H1 (cell line): ENCODE results near the gene PBX1. TPM values are rescaled to one million over a fixed set of nuclear protein-coding genes. Genes with fewer than 3 reads are reported as not detected.

Experiments
- BACH1 ChIP-seq: IDR thresholded peaks from 2 replicates; pipeline ENCODE4 v1.6.1; 2012; ENCODE audit warnings: low read length, improper control_type of control experiment
- PHF8 ChIP-seq: fragments of 200-600 bp; sonication (generic); conservative IDR thresholded peaks from 2 replicates; pipeline ENCODE4 v1.7.1; 2012; ENCODE audit warnings: low read depth, mild to moderate bottlenecking, inconsistent platforms, low read length, moderate library complexity
- POLR2A ChIP-seq, 2 experiments: IDR thresholded peaks; 1 replicate in 1 of 2; 2 replicates in 1 of 2; pipeline ENCODE4 v1.6.1; 2011; ENCODE audit warnings: low read depth in 2 of 2, low read length in 2 of 2, mild to moderate bottlenecking in 2 of 2; ENCODE audit errors: control extremely low read depth in 1 of 2
- SP2 ChIP-seq: IDR thresholded peaks from 2 replicates; pipeline ENCODE4 v1.6.1; 2012; ENCODE audit warnings: mild to moderate bottlenecking, low read length, inconsistent platforms
- TEAD4 ChIP-seq: IDR thresholded peaks from 2 replicates; pipeline ENCODE4 v1.6.1; 2012; ENCODE audit warnings: low read depth, low read length, inconsistent platforms, mixed read lengths
- polyA plus RNA-seq, 7 experiments: library from polyadenylated mRNA; depleted of rRNA in 3 of 7; stranded (reverse) in 5 of 7; unstranded in 2 of 7; fragments of >200 nt in 5 of 7; fragments of 200-250 nt in 2 of 7; gene quantifications; 1 replicate in 5 of 7; 2 replicates in 1 of 7; 4 replicates in 1 of 7; pipeline versions ENCODE4 v1.2.1 to v1.2.3, GENCODE V29; 2011 to 2013; ENCODE audit warnings: missing spikeins in 2 of 7, mixed read lengths in 2 of 7
- total RNA-seq: library from RNA; stranded (reverse); fragmentation: NEBNext Ultra II Directional; extraction: Animal tissue kit (Norgen Biotek cat#: 25700); gene quantifications from 2 replicates; pipeline ENCODE4 v1.2.1, GENCODE V29; 2021
- TF ChIP-seq, protein P1 (sequence below): fragments of 300-600 bp; sonication (generic); IDR thresholded peaks from 2 replicates; pipeline ENCODE4 v1.7.1; 2012; ENCODE audit warnings: low read length, moderate library complexity, mild to moderate bottlenecking, inconsistent platforms; ENCODE audit not compliant: insufficient replicate concordance
- TF ChIP-seq, protein P2 (sequence below): IDR thresholded peaks from 2 replicates; pipeline ENCODE4 v1.6.1; 2012; ENCODE audit warnings: inconsistent platforms

Gene PBX1
- total and polyA plus RNA-seq, 2 of the 8 experiments (the other 6 are each of a cell fraction or from before 2014, with no cell fraction given), result 87.4 to 124 TPM

DNA sequence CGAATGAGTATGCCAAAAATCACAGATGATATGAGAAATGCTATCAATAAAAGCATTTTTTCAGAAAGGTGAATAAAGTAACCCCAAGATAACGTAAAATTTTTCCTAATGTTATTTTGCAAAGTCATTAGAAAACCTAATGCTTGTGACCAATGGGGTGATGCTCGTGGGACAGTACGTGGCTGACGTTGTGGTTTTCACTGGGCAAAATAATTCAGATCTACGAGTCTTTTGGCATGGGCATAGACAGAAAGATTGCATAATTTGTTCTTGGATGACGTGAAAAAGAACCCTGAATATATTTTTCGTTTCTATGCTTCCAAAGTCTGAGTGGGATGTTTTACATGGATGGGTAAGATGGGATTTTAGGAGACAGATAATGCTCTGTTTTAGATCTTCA lies 71.0 kb downstream of the PBX1 start (continued):
- TF ChIP-seq, protein P1, sequence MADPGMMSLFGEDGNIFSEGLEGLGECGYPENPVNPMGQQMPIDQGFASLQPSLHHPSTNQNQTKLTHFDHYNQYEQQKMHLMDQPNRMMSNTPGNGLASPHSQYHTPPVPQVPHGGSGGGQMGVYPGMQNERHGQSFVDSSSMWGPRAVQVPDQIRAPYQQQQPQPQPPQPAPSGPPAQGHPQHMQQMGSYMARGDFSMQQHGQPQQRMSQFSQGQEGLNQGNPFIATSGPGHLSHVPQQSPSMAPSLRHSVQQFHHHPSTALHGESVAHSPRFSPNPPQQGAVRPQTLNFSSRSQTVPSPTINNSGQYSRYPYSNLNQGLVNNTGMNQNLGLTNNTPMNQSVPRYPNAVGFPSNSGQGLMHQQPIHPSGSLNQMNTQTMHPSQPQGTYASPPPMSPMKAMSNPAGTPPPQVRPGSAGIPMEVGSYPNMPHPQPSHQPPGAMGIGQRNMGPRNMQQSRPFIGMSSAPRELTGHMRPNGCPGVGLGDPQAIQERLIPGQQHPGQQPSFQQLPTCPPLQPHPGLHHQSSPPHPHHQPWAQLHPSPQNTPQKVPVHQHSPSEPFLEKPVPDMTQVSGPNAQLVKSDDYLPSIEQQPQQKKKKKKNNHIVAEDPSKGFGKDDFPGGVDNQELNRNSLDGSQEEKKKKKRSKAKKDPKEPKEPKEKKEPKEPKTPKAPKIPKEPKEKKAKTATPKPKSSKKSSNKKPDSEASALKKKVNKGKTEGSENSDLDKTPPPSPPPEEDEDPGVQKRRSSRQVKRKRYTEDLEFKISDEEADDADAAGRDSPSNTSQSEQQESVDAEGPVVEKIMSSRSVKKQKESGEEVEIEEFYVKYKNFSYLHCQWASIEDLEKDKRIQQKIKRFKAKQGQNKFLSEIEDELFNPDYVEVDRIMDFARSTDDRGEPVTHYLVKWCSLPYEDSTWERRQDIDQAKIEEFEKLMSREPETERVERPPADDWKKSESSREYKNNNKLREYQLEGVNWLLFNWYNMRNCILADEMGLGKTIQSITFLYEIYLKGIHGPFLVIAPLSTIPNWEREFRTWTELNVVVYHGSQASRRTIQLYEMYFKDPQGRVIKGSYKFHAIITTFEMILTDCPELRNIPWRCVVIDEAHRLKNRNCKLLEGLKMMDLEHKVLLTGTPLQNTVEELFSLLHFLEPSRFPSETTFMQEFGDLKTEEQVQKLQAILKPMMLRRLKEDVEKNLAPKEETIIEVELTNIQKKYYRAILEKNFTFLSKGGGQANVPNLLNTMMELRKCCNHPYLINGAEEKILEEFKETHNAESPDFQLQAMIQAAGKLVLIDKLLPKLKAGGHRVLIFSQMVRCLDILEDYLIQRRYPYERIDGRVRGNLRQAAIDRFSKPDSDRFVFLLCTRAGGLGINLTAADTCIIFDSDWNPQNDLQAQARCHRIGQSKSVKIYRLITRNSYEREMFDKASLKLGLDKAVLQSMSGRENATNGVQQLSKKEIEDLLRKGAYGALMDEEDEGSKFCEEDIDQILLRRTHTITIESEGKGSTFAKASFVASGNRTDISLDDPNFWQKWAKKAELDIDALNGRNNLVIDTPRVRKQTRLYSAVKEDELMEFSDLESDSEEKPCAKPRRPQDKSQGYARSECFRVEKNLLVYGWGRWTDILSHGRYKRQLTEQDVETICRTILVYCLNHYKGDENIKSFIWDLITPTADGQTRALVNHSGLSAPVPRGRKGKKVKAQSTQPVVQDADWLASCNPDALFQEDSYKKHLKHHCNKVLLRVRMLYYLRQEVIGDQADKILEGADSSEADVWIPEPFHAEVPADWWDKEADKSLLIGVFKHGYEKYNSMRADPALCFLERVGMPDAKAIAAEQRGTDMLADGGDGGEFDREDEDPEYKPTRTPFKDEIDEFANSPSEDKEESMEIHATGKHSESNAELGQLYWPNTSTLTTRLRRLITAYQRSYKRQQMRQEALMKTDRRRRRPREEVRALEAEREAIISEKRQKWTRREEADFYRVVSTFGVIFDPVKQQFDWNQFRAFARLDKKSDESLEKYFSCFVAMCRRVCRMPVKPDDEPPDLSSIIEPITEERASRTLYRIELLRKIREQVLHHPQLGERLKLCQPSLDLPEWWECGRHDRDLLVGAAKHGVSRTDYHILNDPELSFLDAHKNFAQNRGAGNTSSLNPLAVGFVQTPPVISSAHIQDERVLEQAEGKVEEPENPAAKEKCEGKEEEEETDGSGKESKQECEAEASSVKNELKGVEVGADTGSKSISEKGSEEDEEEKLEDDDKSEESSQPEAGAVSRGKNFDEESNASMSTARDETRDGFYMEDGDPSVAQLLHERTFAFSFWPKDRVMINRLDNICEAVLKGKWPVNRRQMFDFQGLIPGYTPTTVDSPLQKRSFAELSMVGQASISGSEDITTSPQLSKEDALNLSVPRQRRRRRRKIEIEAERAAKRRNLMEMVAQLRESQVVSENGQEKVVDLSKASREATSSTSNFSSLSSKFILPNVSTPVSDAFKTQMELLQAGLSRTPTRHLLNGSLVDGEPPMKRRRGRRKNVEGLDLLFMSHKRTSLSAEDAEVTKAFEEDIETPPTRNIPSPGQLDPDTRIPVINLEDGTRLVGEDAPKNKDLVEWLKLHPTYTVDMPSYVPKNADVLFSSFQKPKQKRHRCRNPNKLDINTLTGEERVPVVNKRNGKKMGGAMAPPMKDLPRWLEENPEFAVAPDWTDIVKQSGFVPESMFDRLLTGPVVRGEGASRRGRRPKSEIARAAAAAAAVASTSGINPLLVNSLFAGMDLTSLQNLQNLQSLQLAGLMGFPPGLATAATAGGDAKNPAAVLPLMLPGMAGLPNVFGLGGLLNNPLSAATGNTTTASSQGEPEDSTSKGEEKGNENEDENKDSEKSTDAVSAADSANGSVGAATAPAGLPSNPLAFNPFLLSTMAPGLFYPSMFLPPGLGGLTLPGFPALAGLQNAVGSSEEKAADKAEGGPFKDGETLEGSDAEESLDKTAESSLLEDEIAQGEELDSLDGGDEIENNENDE, result no peak
- no peak for TF ChIP-seq PHF8
- TF ChIP-seq TEAD4, result no peak
- TF ChIP-seq, protein P2, sequence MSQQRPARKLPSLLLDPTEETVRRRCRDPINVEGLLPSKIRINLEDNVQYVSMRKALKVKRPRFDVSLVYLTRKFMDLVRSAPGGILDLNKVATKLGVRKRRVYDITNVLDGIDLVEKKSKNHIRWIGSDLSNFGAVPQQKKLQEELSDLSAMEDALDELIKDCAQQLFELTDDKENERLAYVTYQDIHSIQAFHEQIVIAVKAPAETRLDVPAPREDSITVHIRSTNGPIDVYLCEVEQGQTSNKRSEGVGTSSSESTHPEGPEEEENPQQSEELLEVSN, result no peak
- no peak for TF ChIP-seq BACH1
- no peak for TF ChIP-seq POLR2A (IDR thresholded peaks at IDR 0.05; ENCODE audit: control extremely low read depth in 1 of 2, low read depth in 2 of 2, low read length in 2 of 2)
- TF ChIP-seq SP2, result no peak
- TF ChIP-seq, all 59 proteins: peak for 0
